ENCODE results near the gene HOXD11. TPM values are rescaled to one million over a fixed set of nuclear protein-coding genes. Genes with fewer than 3 reads are reported as not detected.

HOXD11 gene
- total RNA-seq, 4 donors from 2014 or later, result not detected

GRCh38 chr2:176107731-176108181 lies 676 bp downstream of the HOXD11 start:
- no peak for DNase-seq
- Histone ChIP-seq H3K4me3 (replicated peaks in 1 of 3) (no peak overlapping the region), H3K27ac (no peak overlapping the region), H3K9me3 (no peaks in the 10 kb centered on the region), H3K27me3 (peaks cover 76% of the 10 kb centered on the region), H3K4me1 (peaks cover 10 to 33% of the 10 kb centered on the region in 2 donors), H3K36me3 (no peaks in the 10 kb centered on the region)
- 0% methylated on average over 5 to 8 of the region's 59 CpGs for WGBS, 2 donors
- TF ChIP-seq CTCF (IDR thresholded peaks at IDR 0.05) (no peak), POLR2A (IDR thresholded peaks at IDR 0.05) (no peak)
- intact Hi-C loops (cut with DNase I), result no loop called here

- Histone ChIP-seq H3K27ac (no peak overlapping the region), H3K9me3 (no peaks in the 10 kb centered on the region), H3K4me3 (replicated peaks in 1 of 3) (no peak overlapping the region), H3K36me3 (no peaks in the 10 kb centered on the region), H3K4me1 (peaks cover 7 to 31% of the 10 kb centered on the region in 2 donors), H3K27me3 (peaks cover 74% of the 10 kb centered on the region)
- intact Hi-C loops (cut with DNase I), result no loop called here
- DNase-seq, result no peak
- WGBS, 2 donors, result 12 to 13% methylated on average over 26 of the region's 26 CpGs
- TF ChIP-seq POLR2A (IDR thresholded peaks at IDR 0.05) (no peak), CTCF (IDR thresholded peaks at IDR 0.05) (no peak)
These were observed 2.3 kb downstream of the HOXD11 start for GRCh38 chr2:176109192-176109901.

GRCh38 chr2:176109946-176110345 lies 2.9 kb downstream of the HOXD11 start:
- Histone ChIP-seq H3K27me3 (peaks cover 73% of the 10 kb centered on the region), H3K4me1 (peaks cover 1 to 26% of the 10 kb centered on the region in 2 donors), H3K9me3 (no peaks in the 10 kb centered on the region), H3K4me3 (replicated peaks in 1 of 3) (no peak overlapping the region), H3K27ac (no peak overlapping the region), H3K36me3 (no peaks in the 10 kb centered on the region)
- intact Hi-C loops (cut with DNase I), result no loop called here
- no peak for DNase-seq
- 14 to 21% methylated on average over 4 of the region's 4 CpGs for WGBS, 2 donors
- no peak for TF ChIP-seq CTCF (IDR thresholded peaks at IDR 0.05)
- TF ChIP-seq POLR2A (IDR thresholded peaks at IDR 0.05), result no peak

GRCh38 chr2:176110415-176111308 lies 3.6 kb downstream of the HOXD11 start:
- Histone ChIP-seq H3K4me3 (replicated peaks in 1 of 3) (no peak overlapping the region), H3K27ac (no peak overlapping the region)
- TF ChIP-seq POLR2A (IDR thresholded peaks at IDR 0.05) (no peak), CTCF (IDR thresholded peaks at IDR 0.05) (no peak)

GRCh38 chr2:176111309-176111663 lies 4.2 kb downstream of the HOXD11 start:
- intact Hi-C loops (cut with DNase I), result no loop called here
- Histone ChIP-seq H3K36me3 (no peaks in the 10 kb centered on the region), H3K27ac (no peak overlapping the region), H3K9me3 (no peaks in the 10 kb centered on the region), H3K27me3 (peaks cover 67% of the 10 kb centered on the region), H3K4me1 (peaks cover 0 to 26% of the 10 kb centered on the region in 2 donors), H3K4me3 (replicated peaks in 1 of 3) (no peak overlapping the region)
- no peak for TF ChIP-seq POLR2A (IDR thresholded peaks at IDR 0.05)
- TF ChIP-seq CTCF (IDR thresholded peaks at IDR 0.05), result peak in 2 of 6 experiments; percentile 27 to 56
- peak; percentile 38 to 44 for DNase-seq
- WGBS, 2 donors, result 4 to 5% methylated on average over 16 of the region's 16 CpGs

More at GRCh38 chr2:176110415-176111308, 3.6 kb downstream of the HOXD11 start:
- Histone ChIP-seq H3K4me1 (peaks cover 0 to 26% of the 10 kb centered on the region in 2 donors), H3K27me3 (peaks cover 67% of the 10 kb centered on the region), H3K36me3 (no peaks in the 10 kb centered on the region), H3K9me3 (no peaks in the 10 kb centered on the region)
- intact Hi-C loops (cut with DNase I), result no loop called here
- 20 to 21% methylated on average over 7 of the region's 7 CpGs for WGBS, 2 donors
- DNase-seq, result no peak
